Right ventricle myocardium superior (tissue), 1 donor: ENCODE data around the gene EBF3. TPM values are rescaled to one million over a fixed set of nuclear protein-coding genes. Genes with fewer than 3 reads are reported as not detected.

Source experiments
- ATAC-seq: fragments of 200-7000 bp; cut with Tn5 transposase; one replicate; pipeline ENCODE4 v1.9.1; 2020; ENCODE audit warnings: mild to moderate bottlenecking; ENCODE audit not compliant: poor library complexity
- DNase-seq: peaks from one replicate; pipeline ENCODE4 v3.0.0-alpha.2; 2020
- intact Hi-C: fragments of 100-400 bp; cut with DNase I; formaldehyde crosslinking; loops from one replicate; pipeline ENCODE4 v1.11.2; 2022
- long read RNA-seq: library from polyadenylated mRNA; unstranded; transcript quantifications from one replicate; pipeline ENCODE4 v2.0.0, GENCODE V29; 2021
- total RNA-seq: library from RNA; stranded (reverse); fragmentation: NEBNext Ultra II Directional; extraction: Animal tissue kit (Norgen Biotek cat#: 25700); gene quantifications from one replicate; pipeline ENCODE4 v1.2.1, GENCODE V29; 2021
- donor health status: DM: no; HTN: yes; CAD: no; lungs with severe emphysema.

EBF3 gene, protein sequence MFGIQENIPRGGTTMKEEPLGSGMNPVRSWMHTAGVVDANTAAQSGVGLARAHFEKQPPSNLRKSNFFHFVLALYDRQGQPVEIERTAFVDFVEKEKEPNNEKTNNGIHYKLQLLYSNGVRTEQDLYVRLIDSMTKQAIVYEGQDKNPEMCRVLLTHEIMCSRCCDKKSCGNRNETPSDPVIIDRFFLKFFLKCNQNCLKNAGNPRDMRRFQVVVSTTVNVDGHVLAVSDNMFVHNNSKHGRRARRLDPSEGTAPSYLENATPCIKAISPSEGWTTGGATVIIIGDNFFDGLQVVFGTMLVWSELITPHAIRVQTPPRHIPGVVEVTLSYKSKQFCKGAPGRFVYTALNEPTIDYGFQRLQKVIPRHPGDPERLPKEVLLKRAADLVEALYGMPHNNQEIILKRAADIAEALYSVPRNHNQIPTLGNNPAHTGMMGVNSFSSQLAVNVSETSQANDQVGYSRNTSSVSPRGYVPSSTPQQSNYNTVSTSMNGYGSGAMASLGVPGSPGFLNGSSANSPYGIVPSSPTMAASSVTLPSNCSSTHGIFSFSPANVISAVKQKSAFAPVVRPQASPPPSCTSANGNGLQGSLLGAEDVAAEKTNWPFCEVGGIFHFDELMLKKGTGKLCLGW
- total RNA-seq: 6.2 TPM
- long read RNA-seq, partial matches to known transcripts: 0 of 2 reads
- long read RNA-seq, other reads (novel, unspliced or antisense): 2 of 2 reads

DNA sequence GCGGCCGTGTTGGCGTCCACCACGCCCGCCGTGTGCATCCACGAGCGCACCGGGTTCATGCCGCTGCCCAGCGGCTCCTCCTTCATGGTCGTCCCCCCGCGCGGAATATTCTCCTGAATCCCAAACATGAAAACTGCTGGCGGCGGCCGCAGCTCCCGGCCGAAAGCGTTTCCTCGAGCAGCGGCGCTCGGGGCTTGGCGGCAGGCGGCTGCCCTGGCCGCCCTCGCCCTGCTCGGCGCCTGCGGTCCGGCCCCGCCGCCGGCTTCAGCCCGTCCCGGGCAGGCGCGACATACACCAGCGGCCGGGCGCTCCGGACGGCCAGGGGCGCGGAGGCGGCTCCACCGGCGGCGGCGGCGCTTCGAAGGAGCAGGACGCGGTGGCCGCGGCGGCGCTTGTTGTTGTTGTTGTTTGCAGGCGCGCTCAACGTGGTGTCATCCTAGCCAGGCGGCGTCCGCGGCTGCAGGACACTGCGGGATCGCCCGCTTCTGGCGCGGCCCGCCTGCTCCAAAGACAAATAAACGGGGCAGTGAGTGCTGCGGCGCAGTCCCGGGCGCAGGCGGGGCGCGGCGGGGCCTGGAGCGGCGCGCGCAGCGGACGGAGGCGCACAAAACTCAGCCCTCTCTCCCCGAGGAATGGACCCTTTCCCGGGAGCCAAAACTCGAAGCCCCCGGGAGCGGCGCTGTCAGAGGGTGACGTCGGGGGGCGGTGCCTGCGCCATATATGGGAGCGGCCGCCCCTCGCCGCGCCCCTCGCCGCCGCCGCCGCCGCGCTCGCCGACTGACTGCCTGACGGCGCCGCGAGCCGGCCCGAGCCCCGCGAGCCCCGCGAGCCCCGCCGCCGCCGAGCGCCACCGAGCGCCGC lies at the start of gene EBF3:
EBF3 (minus strand) TSS at position 634 of the 861 bp plus-strand sequence; CDS start at position 128, 506 bp downstream.
- peak; percentile 83 for ATAC-seq
- intact Hi-C loops: no loop called here
- DNase-seq: peak; percentile 93

GRCh38 chr10:130013335-130014262 lies 49.5 kb upstream of the EBF3 start:
- intact Hi-C loops: no loop called here
- DNase-seq (no peak), ATAC-seq (no peak)

GRCh38 chr10:130012129-130012528 lies 48.1 kb upstream of the EBF3 start:
- intact Hi-C loops: no loop called here
- DNase-seq (no peak), ATAC-seq (no peak)

DNA sequence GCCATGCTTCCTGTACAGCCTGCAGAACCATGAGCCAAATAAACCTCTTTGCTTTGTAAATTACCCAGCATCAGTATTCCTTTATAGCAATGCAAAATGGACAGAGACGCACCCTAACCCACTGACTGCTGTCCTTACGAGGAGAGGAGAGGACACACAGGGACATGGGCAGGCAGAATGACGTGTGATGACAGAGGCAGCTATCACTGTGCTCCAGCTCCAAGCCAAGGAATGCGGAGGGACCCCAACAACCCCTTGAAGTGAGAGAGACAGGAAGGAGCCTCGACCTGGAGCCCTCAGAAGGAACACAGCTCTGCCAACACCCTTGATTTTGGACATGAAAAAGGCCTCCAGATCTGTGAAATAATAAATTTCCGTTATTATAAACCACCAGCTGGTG lies 46.6 kb upstream of the EBF3 start:
- ATAC-seq: no peak
- intact Hi-C loops: no loop called here

GRCh38 chr10:130009228-130009627 lies 45.2 kb upstream of the EBF3 start:
- DNase-seq (no peak), ATAC-seq (no peak)
- intact Hi-C loops: no loop called here

More for the DNA sequence above, 46.6 kb upstream of the EBF3 start:
- no peak for DNase-seq

- ATAC-seq (no peak), DNase-seq (no peak)
- intact Hi-C loops: no loop called here
These were observed 39.9 kb upstream of the EBF3 start for GRCh38 chr10:130003787-130004613.

GRCh38 chr10:130003166-130003565 lies 39.1 kb upstream of the EBF3 start:
- intact Hi-C loops: no loop called here
- ATAC-seq (no peak), DNase-seq (no peak)

DNA sequence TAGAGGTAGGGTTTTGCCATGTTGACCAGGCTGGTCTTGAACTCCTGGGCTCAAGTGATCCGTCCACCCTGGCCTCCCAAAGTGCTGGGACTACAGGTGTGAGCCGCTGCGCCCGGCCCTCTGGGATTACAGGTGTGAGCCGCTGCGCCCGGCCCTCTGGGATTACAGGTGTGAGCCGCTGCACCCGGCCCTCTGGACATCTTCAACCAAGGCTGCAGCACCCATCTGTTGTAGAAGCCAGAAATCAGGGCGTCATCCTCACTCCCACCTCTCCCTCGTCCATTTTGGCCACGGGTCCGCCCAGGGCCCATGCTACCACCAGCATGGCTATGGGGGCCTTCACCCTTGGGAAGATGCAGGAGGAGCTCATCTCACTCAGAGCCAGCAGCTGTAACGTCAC lies 38.5 kb upstream of the EBF3 start:
- ATAC-seq (no peak), DNase-seq (no peak)
- intact Hi-C loops: no loop called here

GRCh38 chr10:130000918-130001317 lies 36.8 kb upstream of the EBF3 start:
- ATAC-seq (no peak), DNase-seq (no peak)
- intact Hi-C loops: no loop called here

GRCh38 chr10:129999140-129999539 lies 35.1 kb upstream of the EBF3 start:
- ATAC-seq (no peak), DNase-seq (no peak)
- intact Hi-C loops: no loop called here

DNA sequence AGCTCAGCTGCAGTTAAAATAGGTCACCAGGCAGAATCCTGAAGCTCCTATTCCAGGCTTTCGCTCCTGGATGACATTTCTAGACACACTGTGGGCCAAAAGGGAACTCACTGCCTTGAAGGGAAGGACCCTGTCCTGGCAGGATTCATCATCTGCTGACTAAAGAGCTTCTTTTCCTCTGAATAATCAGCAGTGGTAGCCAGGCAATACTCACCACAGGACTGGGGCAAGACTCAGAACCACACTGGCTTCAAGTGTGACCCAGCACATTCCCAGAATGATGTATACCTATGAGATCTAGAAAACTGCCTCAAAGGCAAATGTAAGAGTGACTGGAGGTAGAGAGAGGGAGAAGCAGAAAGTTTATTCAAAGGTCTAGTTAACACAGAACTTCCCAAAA lies 29.5 kb upstream of the EBF3 start:
- ATAC-seq (no peak), DNase-seq (no peak)
- intact Hi-C loops: no loop called here

DNA sequence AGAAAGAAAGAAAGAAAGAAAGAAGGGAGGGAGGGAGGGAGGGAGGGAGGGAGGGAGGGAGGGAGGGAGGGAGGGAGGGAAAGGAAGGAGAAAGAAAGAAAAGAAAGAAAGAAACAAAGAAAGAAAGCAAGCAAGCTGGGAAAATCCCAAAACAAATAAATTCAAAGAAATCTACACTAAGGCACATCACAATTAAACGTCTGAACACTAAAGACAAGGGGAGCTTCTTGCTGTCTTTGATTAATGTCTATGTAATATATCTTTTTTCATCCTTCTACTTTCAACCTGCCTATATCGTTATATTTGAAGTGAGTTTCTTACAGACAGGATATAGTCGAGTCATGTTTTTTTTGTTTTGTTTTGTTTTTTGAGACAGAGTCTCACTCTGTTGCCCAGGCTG lies 28.3 kb upstream of the EBF3 start:
- intact Hi-C loops: no loop called here
- DNase-seq (no peak), ATAC-seq (no peak)

GRCh38 chr10:129982825-129983224 lies 18.8 kb upstream of the EBF3 start:
- intact Hi-C loops: no loop called here
- ATAC-seq (no peak), DNase-seq (no peak)

- DNase-seq: no peak
- ATAC-seq: no peak
- intact Hi-C loops: no loop called here
These were observed 14.9 kb upstream of the EBF3 start for GRCh38 chr10:129978980-129979379.

DNA sequence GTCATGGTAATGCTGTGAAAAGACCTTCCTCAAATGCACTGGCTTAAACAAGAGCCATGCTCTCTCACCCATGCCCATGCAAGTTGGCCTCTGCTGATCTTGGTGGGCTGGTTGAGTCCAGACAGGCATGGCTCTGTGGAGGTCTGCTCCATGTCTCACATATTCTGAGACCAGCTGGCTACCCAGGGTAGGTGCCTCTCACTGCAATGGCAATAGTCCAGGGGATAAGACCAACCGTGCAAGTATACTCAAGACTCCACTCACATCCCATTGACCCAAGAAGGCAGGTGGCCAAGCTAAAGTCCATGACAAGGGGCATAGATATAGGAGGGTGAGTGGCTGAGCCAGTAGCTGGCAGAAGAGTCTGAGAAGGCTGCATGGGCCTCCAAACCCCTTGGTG lies 14.2 kb upstream of the EBF3 start:
- DNase-seq (no peak), ATAC-seq (no peak)
- intact Hi-C loops: no loop called here

DNA sequence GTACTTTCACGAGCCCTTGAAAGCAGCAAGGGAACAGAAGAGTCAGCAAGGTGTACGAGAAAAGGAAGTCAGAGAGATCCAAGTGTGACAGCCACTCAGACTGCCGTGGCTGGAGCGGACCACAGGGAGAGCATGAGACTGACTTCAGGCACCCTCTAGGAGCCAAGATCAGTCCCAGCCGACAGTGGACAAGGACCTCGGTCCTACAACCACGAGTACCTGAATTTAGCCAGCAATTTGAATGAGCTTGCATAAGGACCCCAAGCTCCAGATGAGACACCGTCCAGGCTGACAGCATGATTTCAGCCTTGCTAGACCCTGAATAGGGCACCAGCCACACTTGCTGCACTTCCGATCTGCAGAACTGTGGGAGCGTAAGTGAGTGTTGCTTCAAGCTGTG lies 13.7 kb upstream of the EBF3 start:
- no peak for DNase-seq
- intact Hi-C loops: no loop called here
- no peak for ATAC-seq

- intact Hi-C loops: loop anchor here (5.0 kb wide), 1 partner anchor 941 kb away; no protein-coding TSS in a partner anchor
- DNase-seq (no peak), ATAC-seq (no peak)
These were observed 9.6 kb upstream of the EBF3 start for GRCh38 chr10:129973674-129974059.
